Measurements from ENCODE around the gene GSTCD.
"Not testable (repeated sequence)": the region's sequence is repeated elsewhere in the genome, so short reads cannot be mapped to it uniquely, and the experiment has no call there.

Gene GSTCD

DNA sequence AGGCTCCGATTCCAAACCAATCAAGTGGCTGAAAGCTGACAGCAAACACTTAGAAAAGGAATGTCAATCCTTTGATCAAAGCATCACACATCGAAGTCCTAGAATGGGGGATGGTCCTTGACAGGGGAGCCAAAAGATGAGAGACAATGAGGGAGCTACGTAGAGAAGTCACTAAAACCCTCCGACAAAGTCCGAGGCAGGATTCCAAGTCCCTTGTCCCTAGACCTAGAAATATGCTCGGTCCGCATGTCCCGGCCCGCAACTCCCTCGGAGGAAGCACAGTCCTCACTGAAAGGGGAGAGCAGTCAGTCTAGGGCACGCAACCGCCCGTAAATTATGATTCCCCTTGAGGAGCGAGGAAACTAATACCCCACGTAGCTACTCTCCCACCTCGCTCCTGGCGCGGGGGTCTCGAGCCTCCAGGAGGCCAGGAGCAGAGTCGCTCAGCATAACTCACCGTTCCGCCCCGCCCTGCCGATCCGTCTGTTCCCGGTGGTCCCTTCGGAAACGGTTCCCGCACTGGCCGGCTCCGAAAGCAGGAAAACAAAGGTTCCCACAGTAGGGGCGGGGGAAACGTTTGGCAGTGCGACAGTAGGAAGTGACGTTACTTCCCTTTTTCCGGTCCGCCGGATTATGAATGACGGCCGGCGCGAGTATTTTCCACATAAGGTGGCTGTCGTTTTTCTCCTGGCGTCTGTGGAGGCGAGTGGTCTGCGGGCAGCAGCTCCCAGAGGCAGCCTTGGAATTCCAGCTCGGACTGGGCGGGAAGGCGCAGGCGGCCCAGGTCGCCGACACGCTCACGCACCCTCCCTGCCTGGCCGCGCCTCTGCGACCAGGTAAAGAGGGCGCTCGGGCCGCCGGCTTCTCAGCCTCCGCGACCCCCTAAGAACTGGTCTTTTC, at the start of gene GSTCD, which contains the start of gene INTS12:
GSTCD (plus strand) TSS at position 604 of the 900 bp plus-strand sequence. CDS start 8,830 bp downstream, outside the sequence.
INTS12 (minus strand) TSS at position 509 of the 900 bp plus-strand sequence. CDS start 8,684 bp downstream, outside the sequence.
- DNase-seq (ENCODE audit: low spot score), result peak; percentile 87

DNA sequence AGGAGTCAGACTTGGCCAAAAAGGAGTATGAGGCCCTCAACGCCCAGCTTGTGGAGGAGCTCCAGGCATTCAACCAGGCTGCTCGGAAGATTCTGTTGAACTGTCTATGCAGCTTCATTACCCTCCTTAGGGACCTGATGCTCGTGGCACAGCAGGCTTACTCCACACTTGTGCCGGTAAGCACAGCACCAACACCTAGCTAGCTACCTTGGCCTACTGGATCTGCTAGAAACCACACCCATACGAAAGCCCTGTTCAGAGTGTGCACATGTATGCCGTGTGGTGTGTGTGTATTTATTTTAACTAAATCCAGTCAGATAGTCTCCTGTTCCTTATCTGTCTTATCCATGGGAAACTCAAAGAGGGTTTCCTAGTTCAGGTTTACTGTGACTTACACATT, 49.4 kb upstream of the GSTCD start:
- no peak for DNase-seq (ENCODE audit: low spot score)

- no peak for DNase-seq (ENCODE audit: low spot score)
These were observed 47.6 kb upstream of the GSTCD start for GRCh38 chr4:105661028-105661427.

DNA sequence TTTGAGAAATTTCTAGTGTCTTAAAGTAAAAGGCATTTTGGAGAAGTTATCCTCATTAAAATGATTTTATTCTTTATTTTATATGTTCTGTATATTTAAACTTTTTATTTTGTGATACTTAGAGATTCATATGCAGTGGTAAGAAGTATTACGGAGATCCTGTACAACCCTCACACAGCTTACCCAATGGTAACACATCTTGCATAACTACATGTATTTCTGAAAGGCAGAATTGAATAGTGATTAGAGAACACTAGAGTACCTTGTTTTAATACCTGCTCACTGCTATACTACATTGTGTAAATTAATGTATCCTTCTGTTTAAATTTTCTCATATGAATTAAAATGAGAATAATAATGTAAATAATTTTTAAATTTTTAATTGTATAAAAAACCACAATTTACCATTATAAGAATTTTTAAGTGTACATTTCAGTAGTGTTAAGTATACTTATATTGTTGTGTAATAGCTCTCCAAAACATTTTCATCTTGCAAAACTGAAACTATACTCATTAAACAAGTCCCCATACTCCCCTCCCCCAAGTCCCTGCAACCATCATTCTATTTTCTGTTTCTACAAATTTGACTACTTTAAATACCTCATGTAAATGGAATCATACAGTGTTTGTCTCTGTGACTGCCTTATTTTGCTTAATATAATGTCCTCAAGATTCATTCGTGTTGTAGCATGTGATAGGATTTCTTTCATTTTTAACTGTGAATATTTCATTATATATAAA, 45.5 kb upstream of the GSTCD start:
- no peak for DNase-seq (ENCODE audit: low spot score)

- DNase-seq (ENCODE audit: low spot score), result peak; percentile 25
These were observed 41.9 kb upstream of the GSTCD start for GRCh38 chr4:105666693-105667092.

DNA sequence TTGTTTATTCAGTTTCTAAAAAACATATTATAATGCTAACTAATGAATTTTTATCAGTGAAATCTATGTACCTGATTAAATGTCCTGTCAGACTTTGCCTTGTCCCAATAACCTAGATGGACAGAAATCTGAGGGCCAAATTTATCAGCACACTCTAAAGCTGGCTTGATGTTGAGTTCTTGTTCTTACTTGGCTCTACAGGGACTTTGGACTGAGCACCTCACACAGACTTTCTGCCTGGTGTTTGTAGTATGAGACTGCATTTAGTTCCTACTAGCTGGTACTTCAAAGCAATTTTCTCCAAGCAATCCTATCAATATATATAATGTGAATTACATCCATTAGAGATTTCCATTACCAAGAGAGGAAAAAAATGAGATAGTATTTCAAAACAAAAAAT, 37.9 kb upstream of the GSTCD start:
- no peak for DNase-seq (ENCODE audit: low spot score)

DNA sequence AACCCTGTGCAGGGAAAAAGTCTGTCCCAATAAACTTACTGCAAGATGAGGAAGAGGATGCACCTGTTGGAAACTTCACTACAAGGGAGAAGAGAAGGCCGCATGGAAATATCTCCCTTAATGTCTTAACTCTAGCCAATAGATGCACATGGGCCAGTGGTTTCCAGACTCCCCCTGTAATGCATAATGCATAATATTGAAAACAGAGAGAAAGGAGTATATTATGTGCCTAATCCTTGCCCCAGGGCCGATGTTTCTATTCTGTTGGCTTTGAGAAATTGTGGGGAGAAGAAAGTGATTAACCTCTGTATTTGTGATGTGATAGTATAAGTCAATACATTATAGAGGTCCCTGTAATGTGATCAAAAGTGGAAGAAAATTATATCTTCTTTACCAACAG, 37.3 kb upstream of the GSTCD start:
- no peak for DNase-seq (ENCODE audit: low spot score)

DNA sequence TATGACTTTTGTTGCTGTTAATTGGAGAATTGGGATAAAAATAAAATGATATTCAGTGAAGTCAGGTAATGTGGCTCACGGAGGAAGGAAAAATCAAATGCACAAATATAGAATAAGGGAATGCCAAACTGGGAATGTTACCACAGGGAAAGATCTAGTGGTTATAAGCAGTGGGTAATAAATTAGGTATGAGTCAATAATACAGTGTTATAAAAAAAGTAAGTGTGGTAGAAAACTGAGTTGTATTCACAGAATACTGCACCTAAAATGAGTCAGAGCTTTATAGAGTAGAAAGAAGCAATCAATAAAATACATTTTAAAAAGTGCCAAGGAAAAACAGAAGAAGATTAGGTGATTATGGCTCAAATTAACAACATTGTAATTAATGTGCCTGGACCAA, 34.6 kb upstream of the GSTCD start:
- no peak for DNase-seq (ENCODE audit: low spot score)

DNA sequence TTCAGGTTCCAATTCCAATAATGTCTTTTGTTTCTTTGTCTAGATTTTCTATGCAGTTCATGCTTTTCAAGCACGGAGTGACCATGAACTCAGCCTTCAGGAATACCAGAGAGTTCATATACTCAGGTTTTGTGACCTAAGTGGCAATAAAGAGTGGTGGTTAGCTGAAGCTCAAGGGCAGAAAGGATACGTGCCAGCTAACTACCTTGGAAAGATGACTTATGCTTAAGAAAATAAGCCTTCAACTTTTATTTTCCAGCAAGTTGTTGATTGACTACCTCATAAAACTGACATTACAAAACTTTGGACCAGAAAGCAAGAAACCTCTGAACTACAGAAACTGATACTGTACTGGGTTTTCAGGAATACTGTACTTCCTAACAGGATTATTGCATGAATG, 30.9 kb upstream of the GSTCD start:
- no peak for DNase-seq (ENCODE audit: low spot score)

DNA sequence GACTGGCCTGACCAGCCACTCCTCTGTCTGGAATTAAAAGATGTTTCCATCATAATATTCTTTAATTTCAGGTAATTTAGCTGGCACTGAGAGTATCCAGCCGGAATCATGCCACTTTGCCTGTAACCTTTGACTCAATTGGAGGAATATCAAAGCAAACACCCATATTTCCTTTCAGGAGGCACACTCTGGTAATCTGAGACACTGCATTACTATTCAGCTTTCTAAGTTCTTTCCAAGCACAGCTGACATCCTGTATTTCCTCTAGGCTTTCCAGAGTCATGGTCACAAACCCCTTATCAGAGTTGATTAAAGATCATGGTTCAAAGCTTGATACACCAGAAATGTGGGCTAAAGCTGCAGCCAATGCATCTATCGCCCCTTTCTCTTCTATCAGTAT, 29.4 kb upstream of the GSTCD start:
- no peak for DNase-seq (ENCODE audit: low spot score)

DNA sequence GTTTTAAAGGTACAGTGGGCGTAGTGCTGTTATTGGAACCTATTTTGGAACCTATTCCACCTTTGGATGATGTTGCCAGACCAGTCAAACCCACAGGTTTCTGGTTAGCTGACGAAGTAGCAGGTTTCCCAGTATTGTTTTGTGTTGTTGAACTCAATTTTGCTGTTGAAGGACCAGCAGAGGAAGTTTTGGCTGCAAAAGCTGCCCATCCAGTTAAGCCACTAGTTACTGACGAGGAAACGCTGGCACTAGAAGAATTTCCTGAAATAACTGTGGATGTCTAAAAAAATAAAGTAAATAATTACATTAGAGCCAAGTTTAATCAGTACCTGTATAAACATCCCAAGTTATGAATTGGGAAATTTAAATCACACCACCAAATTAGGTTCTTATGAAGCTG, 25.5 kb upstream of the GSTCD start:
- no peak for DNase-seq (ENCODE audit: low spot score)

DNA sequence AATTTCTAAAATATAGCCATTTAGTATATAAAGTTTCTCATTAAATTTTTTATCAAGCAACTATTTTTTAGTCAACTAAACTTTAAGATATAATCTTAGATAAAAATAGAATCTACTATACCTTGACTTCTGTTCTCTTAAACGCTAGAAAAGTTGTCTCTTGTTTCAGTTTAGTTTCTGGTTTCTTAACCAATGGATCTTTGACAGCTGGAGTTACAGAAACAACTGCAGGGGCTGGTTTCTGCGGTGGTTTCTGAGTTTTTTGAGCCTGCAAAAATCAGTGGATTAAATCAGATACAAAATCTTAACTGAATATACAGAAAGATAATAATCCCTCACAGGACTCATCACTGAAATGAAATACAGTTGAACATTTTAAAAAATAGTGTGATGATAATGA, 22.0 kb upstream of the GSTCD start:
- no peak for DNase-seq (ENCODE audit: low spot score)

GRCh38 chr4:105694812-105695211, 13.8 kb upstream of the GSTCD start:
- not testable (repeated sequence) for DNase-seq (ENCODE audit: low spot score)

DNA sequence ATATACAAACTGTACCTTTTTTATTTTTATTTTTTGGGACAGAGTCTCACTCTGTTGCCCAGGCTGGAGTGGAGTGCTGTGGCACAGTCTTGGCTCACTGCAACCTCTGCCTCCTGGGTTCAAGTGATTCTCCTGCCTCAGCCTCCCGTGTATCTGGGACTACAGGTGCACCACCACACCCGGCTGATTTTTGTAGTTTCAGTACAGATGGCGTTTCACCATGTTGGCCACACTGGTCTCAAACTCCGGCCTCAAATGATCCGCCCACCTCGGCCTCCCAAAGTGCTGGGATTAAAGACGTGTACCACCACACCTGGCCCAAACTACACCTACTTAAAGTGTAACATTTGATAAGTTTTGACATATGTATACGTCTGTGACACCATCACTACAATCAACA, 12.8 kb upstream of the GSTCD start:
- not testable (repeated sequence) for DNase-seq (ENCODE audit: low spot score)

DNA sequence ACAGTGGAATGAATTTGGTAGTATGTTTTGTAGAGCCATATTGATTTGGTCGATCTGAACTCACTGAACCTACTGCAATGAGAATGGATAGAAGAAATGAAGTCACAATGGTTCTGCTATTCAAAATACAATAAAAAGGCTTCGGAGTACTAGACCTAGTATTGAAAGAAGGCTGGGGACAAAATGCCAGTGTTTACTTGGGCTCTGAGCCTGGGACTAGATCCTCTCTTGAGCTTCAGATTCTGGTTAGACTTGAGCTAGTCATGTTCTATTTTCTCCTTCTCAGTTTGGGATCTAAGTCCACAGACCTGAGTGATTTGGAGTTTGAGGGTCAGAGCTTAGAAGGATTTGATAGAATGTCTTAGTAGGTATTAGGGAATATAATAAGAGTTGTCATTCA, 10.0 kb upstream of the GSTCD start:
- DNase-seq (ENCODE audit: low spot score), result no peak

DNA sequence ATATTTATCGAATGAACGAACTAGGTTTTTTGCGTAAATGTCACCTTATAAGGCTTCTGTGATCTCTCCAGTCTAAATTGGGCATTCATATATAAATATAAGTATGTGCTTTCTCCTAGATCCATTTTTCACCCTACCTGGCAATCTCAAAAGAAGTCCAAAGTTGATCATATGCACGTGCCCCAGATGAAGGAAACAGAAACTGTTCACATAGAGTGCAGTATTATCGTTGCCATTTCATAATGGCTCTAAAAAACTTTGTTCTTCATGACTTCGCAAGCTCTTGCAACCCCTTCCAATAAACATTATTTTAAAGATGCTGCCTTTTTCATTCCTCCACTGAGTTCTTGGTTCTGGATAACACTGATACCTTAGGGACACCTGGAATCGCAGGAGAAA, 803 bp upstream of the GSTCD start:
- no peak for DNase-seq (ENCODE audit: low spot score)

- DNase-seq (ENCODE audit: low spot score), result no peak
These were observed 482 bp downstream of the GSTCD start for GRCh38 chr4:105709081-105709450.

GRCh38 chr4:105710012-105710600, 1.5 kb downstream of the GSTCD start:
- DNase-seq (ENCODE audit: low spot score), result peak; percentile 28

DNA sequence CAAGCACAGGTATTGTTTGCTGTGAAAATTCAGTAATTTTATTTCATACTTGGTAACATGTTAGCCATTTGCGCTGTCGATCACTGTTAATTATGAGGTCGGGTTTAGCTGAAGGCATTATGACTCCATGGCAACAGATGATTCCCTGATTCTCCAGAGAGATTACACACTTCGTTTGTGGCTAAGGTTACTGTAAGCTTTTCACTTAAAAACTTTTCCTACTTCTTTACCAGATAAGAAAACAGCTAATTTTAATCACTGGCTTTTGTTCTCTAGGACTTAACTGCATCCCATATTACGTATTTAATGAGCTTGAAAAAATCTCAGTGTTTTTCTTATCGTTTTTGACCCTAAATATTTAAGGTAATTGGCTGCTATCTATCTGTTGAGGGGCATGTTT, 2.1 kb downstream of the GSTCD start:
- DNase-seq (ENCODE audit: low spot score), result peak; percentile 60

GRCh38 chr4:105712766-105713165, 4.2 kb downstream of the GSTCD start:
- no peak for DNase-seq (ENCODE audit: low spot score)

GRCh38 chr4:105714071-105714521, 5.5 kb downstream of the GSTCD start:
- DNase-seq (ENCODE audit: low spot score), result no peak

DNA sequence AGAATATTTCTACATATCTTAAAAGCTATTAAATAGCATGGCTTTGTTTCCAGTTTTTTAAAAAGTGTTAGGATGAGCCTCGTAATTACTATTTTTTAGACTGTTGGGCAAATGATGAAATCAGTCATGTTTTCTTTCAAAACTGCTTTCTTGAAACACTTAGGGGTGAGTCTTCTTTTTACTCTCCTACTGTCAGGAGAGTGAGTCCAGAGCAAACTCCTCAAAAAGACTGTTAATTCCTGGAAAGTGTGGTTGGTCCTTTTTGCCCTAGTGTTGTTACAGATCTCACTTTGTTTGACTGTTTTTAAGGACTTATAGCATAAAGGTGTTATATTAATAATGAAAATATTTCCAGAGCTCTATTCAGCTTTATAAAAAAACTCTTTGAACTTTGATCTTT, 6.3 kb downstream of the GSTCD start:
- DNase-seq (ENCODE audit: low spot score), result no peak

Measured in D341Med (cell line).